ENCODE data around the gene IGFBP6. TPM values are rescaled to one million over a fixed set of nuclear protein-coding genes. Genes with fewer than 3 reads are reported as not detected.

The IGFBP6 gene
- polyA plus RNA-seq, 1 of the 3 experiments (the other 2 are of a cell fraction): 570 TPM

DNA sequence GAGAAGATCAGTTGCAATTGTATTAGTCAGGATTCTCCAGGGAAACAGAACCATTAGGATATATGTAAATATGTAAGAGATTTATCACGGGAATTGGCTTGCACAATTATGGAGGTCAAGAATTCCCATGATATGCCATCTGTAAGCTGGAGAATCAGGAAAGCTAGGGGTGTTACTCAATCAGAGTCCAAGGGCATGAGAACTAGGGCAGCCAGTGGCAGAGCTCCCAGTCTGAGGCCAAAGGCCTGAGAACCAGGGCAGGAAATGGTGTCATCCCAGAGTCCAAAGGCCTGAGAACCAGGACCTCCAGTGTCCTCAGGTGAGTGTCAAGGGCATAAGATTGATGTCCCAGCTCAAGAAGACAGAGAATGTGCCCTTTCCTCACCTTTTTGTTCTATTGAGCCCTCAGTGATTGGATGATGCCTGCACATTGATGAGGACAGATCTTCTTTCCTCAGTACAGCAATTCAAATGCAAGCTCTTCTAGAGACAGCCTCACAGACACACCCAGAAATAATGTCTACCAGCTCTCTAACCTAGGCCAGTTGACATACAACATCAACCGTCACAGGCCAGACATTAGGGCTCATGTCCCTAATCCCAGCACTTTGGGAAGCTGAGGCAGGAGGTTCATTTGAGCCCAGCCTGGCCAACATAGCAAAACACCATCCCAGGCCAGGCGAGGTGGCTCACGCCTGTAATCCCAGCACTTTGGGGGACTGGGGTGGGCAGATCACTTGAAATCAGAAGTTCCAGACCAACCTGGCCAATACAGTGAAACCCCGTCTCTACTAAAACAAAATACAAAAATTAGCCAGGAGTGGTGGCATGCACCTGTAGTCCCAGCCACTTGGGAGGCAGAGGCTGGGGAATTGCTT is 48.2 kb downstream of the IGFBP6 start:
- Histone ChIP-seq H3K79me2 (ENCODE audit: insufficient read depth) (no peaks in the 10 kb centered on the region), H3K27ac (ENCODE audit: low read depth in 2 of 2, low read length in 1 of 2) (no peak overlapping the region), H3K9me2 (no peaks in the 10 kb centered on the region), H3K4me2 (no peak overlapping the region), H3K9me3 (no peaks in the 10 kb centered on the region), H4K20me1 (ENCODE audit: insufficient read depth) (no peaks in the 10 kb centered on the region), H3K4me3 (ENCODE audit: low read depth in 2 of 2, low read length in 1 of 2) (no peak overlapping the region), H3K36me3 (replicated peaks in 1 of 2; ENCODE audit: control insufficient read depth in 1 of 2, insufficient read depth in 2 of 2, low read length in 1 of 2) (no peaks in the 10 kb centered on the region), H3K4me1 (ENCODE audit: control insufficient read depth in 1 of 2, insufficient read depth in 2 of 2, low read depth in 1 of 2, low read length in 1 of 2) (no peaks in the 10 kb centered on the region), H2AFZ (ENCODE audit: low read depth) (no peak overlapping the region), H3K9ac (no peak overlapping the region), H3F3A (replicated peaks; ENCODE audit: insufficient read depth) (peaks cover 7% of the 10 kb centered on the region), H3K27me3 (ENCODE audit: insufficient read depth) (no peaks in the 10 kb centered on the region)
- ChIA-PET POLR2A (interaction anchor here (0.9 kb wide), 1 partner anchor 16 kb away, joined by 3 read pairs; no protein-coding TSS in a partner anchor), CTCF (interaction anchor here (1.1 to 2.1 kb wide), 3 partner anchors 14 to 80 kb away, joined by 3 to 12 read pairs (median 7); no protein-coding TSS in a partner anchor)
- no peak for DNase-seq
- no peak for TF ChIP-seq FOXM1 (IDR thresholded peaks at IDR 0.05; ENCODE audit: low read depth)
- TF ChIP-seq, protein P1, sequence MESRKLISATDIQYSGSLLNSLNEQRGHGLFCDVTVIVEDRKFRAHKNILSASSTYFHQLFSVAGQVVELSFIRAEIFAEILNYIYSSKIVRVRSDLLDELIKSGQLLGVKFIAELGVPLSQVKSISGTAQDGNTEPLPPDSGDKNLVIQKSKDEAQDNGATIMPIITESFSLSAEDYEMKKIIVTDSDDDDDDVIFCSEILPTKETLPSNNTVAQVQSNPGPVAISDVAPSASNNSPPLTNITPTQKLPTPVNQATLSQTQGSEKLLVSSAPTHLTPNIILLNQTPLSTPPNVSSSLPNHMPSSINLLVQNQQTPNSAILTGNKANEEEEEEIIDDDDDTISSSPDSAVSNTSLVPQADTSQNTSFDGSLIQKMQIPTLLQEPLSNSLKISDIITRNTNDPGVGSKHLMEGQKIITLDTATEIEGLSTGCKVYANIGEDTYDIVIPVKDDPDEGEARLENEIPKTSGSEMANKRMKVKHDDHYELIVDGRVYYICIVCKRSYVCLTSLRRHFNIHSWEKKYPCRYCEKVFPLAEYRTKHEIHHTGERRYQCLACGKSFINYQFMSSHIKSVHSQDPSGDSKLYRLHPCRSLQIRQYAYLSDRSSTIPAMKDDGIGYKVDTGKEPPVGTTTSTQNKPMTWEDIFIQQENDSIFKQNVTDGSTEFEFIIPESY (IDR thresholded peaks at IDR 0.05; ENCODE audit: borderline replicate concordance, low read depth): no peak
- TF ChIP-seq, protein P2, sequence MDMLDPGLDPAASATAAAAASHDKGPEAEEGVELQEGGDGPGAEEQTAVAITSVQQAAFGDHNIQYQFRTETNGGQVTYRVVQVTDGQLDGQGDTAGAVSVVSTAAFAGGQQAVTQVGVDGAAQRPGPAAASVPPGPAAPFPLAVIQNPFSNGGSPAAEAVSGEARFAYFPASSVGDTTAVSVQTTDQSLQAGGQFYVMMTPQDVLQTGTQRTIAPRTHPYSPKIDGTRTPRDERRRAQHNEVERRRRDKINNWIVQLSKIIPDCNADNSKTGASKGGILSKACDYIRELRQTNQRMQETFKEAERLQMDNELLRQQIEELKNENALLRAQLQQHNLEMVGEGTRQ (IDR thresholded peaks at IDR 0.05; ENCODE audit: borderline replicate concordance, low read depth, low read length): no peak
- TF ChIP-seq EZH2phosphoT487 (IDR thresholded peaks at IDR 0.05; ENCODE audit: borderline replicate concordance, low read depth): no peak
- no peak for TF ChIP-seq EP300 (IDR thresholded peaks at IDR 0.05; ENCODE audit: borderline replicate concordance in 1 of 2, low read depth in 1 of 2, low read length in 1 of 2)
- no peak for TF ChIP-seq TAF1 (IDR thresholded peaks at IDR 0.05; ENCODE audit: borderline replicate concordance, low read depth, low read length)
- TF ChIP-seq NRF1 (IDR thresholded peaks at IDR 0.05; ENCODE audit: low read depth, low read length): no peak
- TF ChIP-seq, protein P3, sequence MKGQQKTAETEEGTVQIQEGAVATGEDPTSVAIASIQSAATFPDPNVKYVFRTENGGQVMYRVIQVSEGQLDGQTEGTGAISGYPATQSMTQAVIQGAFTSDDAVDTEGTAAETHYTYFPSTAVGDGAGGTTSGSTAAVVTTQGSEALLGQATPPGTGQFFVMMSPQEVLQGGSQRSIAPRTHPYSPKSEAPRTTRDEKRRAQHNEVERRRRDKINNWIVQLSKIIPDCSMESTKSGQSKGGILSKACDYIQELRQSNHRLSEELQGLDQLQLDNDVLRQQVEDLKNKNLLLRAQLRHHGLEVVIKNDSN (IDR thresholded peaks at IDR 0.05; ENCODE audit: borderline replicate concordance, low read depth): no peak
- WGBS (ENCODE audit: low lambda C conversion rate): 83% methylated on average over 5 of the region's 5 CpGs

DNA sequence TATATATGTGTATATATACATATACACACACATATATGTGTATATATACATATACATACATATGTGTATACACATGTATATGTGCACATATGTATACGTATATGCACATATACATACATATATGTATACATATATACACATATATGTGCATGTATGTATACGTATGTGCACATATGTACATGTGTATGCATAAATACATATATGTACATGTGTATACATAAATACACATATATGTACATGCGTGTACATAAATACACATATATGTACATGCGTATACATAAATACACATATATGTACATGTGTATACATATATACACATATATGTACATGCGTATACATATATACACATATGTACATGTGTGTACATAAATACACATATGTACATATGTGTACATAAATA is 49.7 kb downstream of the IGFBP6 start:
- H3K79me2 ChIP-seq (ENCODE audit: insufficient read depth): no peaks in the 10 kb centered on the region
- H2AFZ ChIP-seq (ENCODE audit: low read depth): no peak overlapping the region
- no peak overlapping the region for H3K4me3 ChIP-seq (ENCODE audit: low read depth in 2 of 2, low read length in 1 of 2)
- no peaks in the 10 kb centered on the region for H3K9me2 ChIP-seq
- H4K20me1 ChIP-seq (ENCODE audit: insufficient read depth): no peaks in the 10 kb centered on the region
- WGBS (ENCODE audit: low lambda C conversion rate): 87% methylated on average over 5 of the region's 5 CpGs
- H3K4me2 ChIP-seq: no peak overlapping the region
- TF ChIP-seq TCF12 (IDR thresholded peaks at IDR 0.05) (no peak), RFX5 (IDR thresholded peaks at IDR 0.05; ENCODE audit: low read length) (no peak), EZH2phosphoT487 (IDR thresholded peaks at IDR 0.05; ENCODE audit: borderline replicate concordance, low read depth) (no peak), GATA2 (CRISPR knock-in tag; IDR thresholded peaks at IDR 0.05) (no peak), RAD21 (IDR thresholded peaks at IDR 0.05; ENCODE audit: low read length) (no peak)
- H3K27ac ChIP-seq (ENCODE audit: low read depth in 2 of 2, low read length in 1 of 2): no peak overlapping the region
- no peaks in the 10 kb centered on the region for H3K4me1 ChIP-seq (ENCODE audit: control insufficient read depth in 1 of 2, insufficient read depth in 2 of 2, low read depth in 1 of 2, low read length in 1 of 2)
- no peaks in the 10 kb centered on the region for H3K27me3 ChIP-seq (ENCODE audit: insufficient read depth)
- H3K9me3 ChIP-seq: no peaks in the 10 kb centered on the region
- H3K9ac ChIP-seq: no peak overlapping the region
- POLR2A ChIA-PET: no interaction called here
- CTCF ChIA-PET: no interaction called here
- no peak for DNase-seq
- peaks cover 7% of the 10 kb centered on the region for H3F3A ChIP-seq (replicated peaks; ENCODE audit: insufficient read depth)
- H3K36me3 ChIP-seq (replicated peaks in 1 of 2; ENCODE audit: control insufficient read depth in 1 of 2, insufficient read depth in 2 of 2, low read length in 1 of 2): no peaks in the 10 kb centered on the region

Measured in SK-N-SH (cell line).